Stimulated activated CD4-positive, alpha-beta T cell treated with anti-CD3 and anti-CD28 coated beads, TNF-alpha, amount 100 ng/mL, for 48 hours (primary cell): ENCODE data around the gene RAPGEF1.
A peak's percentile ranks its signal among the peaks of the same experiment; 100 is the strongest.
"Not testable (repeated sequence)": the region's sequence is repeated elsewhere in the genome, so short reads cannot be mapped to it uniquely, and the experiment has no call there.

Experiments used
- DNase-seq, 3 donors: peaks; one replicate each; pipeline ENCODE4 v3.0.0-alpha.2; 2020; ENCODE audit warnings: low read depth in 3 of 3

RAPGEF1 gene

GRCh38 chr9:131690941-131691573 lies 48.8 kb downstream of the RAPGEF1 start:
- DNase-seq, result no peak

- DNase-seq, result no peak
Observed at GRCh38 chr9:131690462-131690861, 49.4 kb downstream of the RAPGEF1 start.

- DNase-seq, result no peak
Observed at GRCh38 chr9:131688377-131688776, 51.5 kb downstream of the RAPGEF1 start.

GRCh38 chr9:131685753-131686706 lies 53.8 kb downstream of the RAPGEF1 start:
- DNase-seq, result no peak

GRCh38 chr9:131683094-131683493 lies 56.8 kb downstream of the RAPGEF1 start:
- not testable (repeated sequence) for DNase-seq

- no peak for DNase-seq
Observed at GRCh38 chr9:131682261-131682660, 57.6 kb downstream of the RAPGEF1 start.

GRCh38 chr9:131681826-131682225 lies 58.0 kb downstream of the RAPGEF1 start:
- not testable (repeated sequence) for DNase-seq

GRCh38 chr9:131681108-131681507 lies 58.8 kb downstream of the RAPGEF1 start:
- DNase-seq, result not testable (repeated sequence)

- no peak for DNase-seq
Observed at GRCh38 chr9:131679261-131680020, 60.4 kb downstream of the RAPGEF1 start.

GRCh38 chr9:131678499-131679111 lies 61.3 kb downstream of the RAPGEF1 start:
- peak; percentile 67 to 80 (median 78) for DNase-seq

- no peak for DNase-seq
Observed at GRCh38 chr9:131677444-131678180, 62.3 kb downstream of the RAPGEF1 start.

GRCh38 chr9:131677049-131677443 lies 62.8 kb downstream of the RAPGEF1 start:
- no peak for DNase-seq

GRCh38 chr9:131676431-131676972 lies 63.4 kb downstream of the RAPGEF1 start:
- no peak for DNase-seq

GRCh38 chr9:131675437-131676022 lies 64.3 kb downstream of the RAPGEF1 start:
- no peak for DNase-seq

GRCh38 chr9:131674425-131675421 lies 65.2 kb downstream of the RAPGEF1 start:
- DNase-seq, result no peak

GRCh38 chr9:131673531-131673930 lies 66.3 kb downstream of the RAPGEF1 start:
- no peak for DNase-seq

GRCh38 chr9:131673068-131673467 lies 66.8 kb downstream of the RAPGEF1 start:
- DNase-seq, result no peak

GRCh38 chr9:131672451-131672850 lies 67.4 kb downstream of the RAPGEF1 start:
- no peak for DNase-seq

- DNase-seq, result no peak
Observed at GRCh38 chr9:131671133-131671520, 68.7 kb downstream of the RAPGEF1 start.
